ENCODE results near the gene SYNDIG1L. TPM values are rescaled to one million over a fixed set of nuclear protein-coding genes. Genes with fewer than 3 reads are reported as not detected.

Gene SYNDIG1L
- total and polyA plus RNA-seq, 9 of the 15 experiments (the other 6 are each of a cell fraction or from before 2014, with no cell fraction given), result not detected

DNA sequence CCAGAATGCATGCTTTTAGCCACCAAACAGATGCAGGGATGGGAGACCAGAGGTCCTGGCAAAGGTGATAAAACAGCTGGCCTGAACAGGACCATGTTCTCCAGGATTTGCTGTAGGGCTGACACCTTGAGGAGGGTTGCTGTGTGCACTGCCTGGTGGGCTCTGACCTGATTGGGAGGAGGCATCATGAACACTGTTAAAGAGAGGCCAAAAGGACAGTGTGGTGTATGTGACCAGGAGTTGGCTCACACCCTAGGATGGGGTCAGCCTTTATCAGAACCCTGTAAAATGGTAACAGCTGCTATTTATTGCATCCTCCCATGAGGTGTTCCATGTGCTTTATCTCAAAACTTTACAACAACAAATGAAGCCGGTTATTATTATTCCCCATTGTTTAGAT, 8.8 kb downstream of the SYNDIG1L start:
- ChIA-PET POLR2A (interaction anchor here (0.7 kb wide), 1 partner anchor 37 kb away, joined by 3 read pairs; no protein-coding TSS in a partner anchor), CTCF (ENCODE audit: low intra/inter-chr PET ratio) (no interaction called here)
- no TSS peak for BruUV-seq (replicated peaks)
- H3K27me3 ChIP-seq (ENCODE audit: control insufficient read depth in 2 of 2, insufficient read depth in 2 of 2, low read length in 2 of 2), result peaks cover 0 to 16% of the 10 kb centered on the region in 2 experiments; a peak in 3 of 5 replicates
- H3K36me3 ChIP-seq (ENCODE audit: control insufficient read depth, insufficient read depth, low read length), result no peaks in the 10 kb centered on the region
- FAIRE-seq (no peak), ATAC-seq (no peak), DNase-seq (ENCODE audit: extremely low read depth in 1 of 4, low spot score in 3 of 4) (no peak)
- no peak overlapping the region for H2AFZ ChIP-seq (ENCODE audit: low read depth, low read length)
- no peak overlapping the region for H3K9ac ChIP-seq (ENCODE audit: insufficient read depth in 1 of 2, low read depth in 2 of 2, low read length in 2 of 2)
- H3K9me1 ChIP-seq (ENCODE audit: control insufficient read depth, insufficient read depth, low read length), result no peaks in the 10 kb centered on the region
- H3K27ac ChIP-seq (ENCODE audit: extremely low read depth, low read depth, low read length), result no peak overlapping the region
- H3K4me3 ChIP-seq, result no peak overlapping the region
- WGBS (ENCODE audit: insufficient coverage, low coverage, missing lambda C conversion rate), result 0% methylated on average over 1 of the region's 1 CpG
- no peak for TF ChIP-seq RBBP5 (IDR thresholded peaks at IDR 0.05; ENCODE audit: borderline replicate concordance, insufficient read depth, low read length, poor library complexity, severe bottlenecking)
- TF ChIP-seq ZNF324 (CRISPR knock-in tag; IDR thresholded peaks at IDR 0.05), result no peak
- TF ChIP-seq, protein P1, sequence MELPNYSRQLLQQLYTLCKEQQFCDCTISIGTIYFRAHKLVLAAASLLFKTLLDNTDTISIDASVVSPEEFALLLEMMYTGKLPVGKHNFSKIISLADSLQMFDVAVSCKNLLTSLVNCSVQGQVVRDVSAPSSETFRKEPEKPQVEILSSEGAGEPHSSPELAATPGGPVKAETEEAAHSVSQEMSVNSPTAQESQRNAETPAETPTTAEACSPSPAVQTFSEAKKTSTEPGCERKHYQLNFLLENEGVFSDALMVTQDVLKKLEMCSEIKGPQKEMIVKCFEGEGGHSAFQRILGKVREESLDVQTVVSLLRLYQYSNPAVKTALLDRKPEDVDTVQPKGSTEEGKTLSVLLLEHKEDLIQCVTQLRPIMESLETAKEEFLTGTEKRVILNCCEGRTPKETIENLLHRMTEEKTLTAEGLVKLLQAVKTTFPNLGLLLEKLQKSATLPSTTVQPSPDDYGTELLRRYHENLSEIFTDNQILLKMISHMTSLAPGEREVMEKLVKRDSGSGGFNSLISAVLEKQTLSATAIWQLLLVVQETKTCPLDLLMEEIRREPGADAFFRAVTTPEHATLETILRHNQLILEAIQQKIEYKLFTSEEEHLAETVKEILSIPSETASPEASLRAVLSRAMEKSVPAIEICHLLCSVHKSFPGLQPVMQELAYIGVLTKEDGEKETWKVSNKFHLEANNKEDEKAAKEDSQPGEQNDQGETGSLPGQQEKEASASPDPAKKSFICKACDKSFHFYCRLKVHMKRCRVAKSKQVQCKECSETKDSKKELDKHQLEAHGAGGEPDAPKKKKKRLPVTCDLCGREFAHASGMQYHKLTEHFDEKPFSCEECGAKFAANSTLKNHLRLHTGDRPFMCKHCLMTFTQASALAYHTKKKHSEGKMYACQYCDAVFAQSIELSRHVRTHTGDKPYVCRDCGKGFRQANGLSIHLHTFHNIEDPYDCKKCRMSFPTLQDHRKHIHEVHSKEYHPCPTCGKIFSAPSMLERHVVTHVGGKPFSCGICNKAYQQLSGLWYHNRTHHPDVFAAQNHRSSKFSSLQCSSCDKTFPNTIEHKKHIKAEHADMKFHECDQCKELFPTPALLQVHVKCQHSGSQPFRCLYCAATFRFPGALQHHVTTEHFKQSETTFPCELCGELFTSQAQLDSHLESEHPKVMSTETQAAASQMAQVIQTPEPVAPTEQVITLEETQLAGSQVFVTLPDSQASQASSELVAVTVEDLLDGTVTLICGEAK (IDR thresholded peaks at IDR 0.05), result no peak
- TF ChIP-seq, protein P1 (CRISPR knock-in tag; IDR thresholded peaks at IDR 0.05), result no peak
- no peak for TF ChIP-seq GABPA (tag; conservative IDR thresholded peaks at IDR 0.05; ENCODE audit: low read depth)
- no peak for TF ChIP-seq ZNF197 (CRISPR knock-in tag; IDR thresholded peaks at IDR 0.05; ENCODE audit: low read depth)
- no peak for TF ChIP-seq MAZ (CRISPR knock-in tag; conservative IDR thresholded peaks at IDR 0.05 in 1 of 2, IDR thresholded peaks at IDR 0.05 in 1 of 2)
- TF ChIP-seq DMBX1 (CRISPR knock-in tag; IDR thresholded peaks at IDR 0.05; ENCODE audit: borderline replicate concordance), result no peak
- TF ChIP-seq ZNF830 (CRISPR knock-in tag; IDR thresholded peaks at IDR 0.05), result no peak
- TF ChIP-seq FOXA3 (CRISPR knock-in tag; conservative IDR thresholded peaks at IDR 0.05 in 1 of 2, IDR thresholded peaks at IDR 0.05 in 1 of 2), result no peak
- no peak for TF ChIP-seq FOXJ3 (CRISPR knock-in tag; IDR thresholded peaks at IDR 0.05)
- H3K9me3 ChIP-seq (replicated peaks; ENCODE audit: control insufficient read depth, insufficient read depth, low read depth, low read length), result no peaks in the 10 kb centered on the region
- H3K4me1 ChIP-seq (replicated peaks in 1 of 2; ENCODE audit: control insufficient read depth in 2 of 2, insufficient read depth in 2 of 2, low read length in 2 of 2), result no peaks in the 10 kb centered on the region
- in situ Hi-C loops (cut with MboI), result no loop called here
- intact Hi-C loops (cut with micrococcal nuclease), result no loop called here
- no peaks in the 10 kb centered on the region; the same call in 1 of the 2 replicates for H4K20me1 ChIP-seq (replicated peaks; ENCODE audit: control insufficient read depth, insufficient read depth, low read length)
- no peak overlapping the region for H3K4me2 ChIP-seq (ENCODE audit: insufficient read depth, low read length)
- no peaks in the 10 kb centered on the region for H3K79me2 ChIP-seq (ENCODE audit: control insufficient read depth, insufficient read depth, low read length)

All from K562 (cell line).